Right lobe of liver (tissue), 6 donors: ENCODE results near the gene SACM1L. TPM values are rescaled to one million over a fixed set of nuclear protein-coding genes. Genes with fewer than 3 reads are reported as not detected.

Experiments used
- ATAC-seq, 4 donors: fragments of 200-7000 bp; cut with Tn5 transposase; one replicate each; pipeline ENCODE4 v1.9.1; 2020; ENCODE audit warnings: mild to moderate bottlenecking in 4 of 4, moderate library complexity in 4 of 4
- DNase-seq, 3 donors: peaks; one replicate each; pipeline ENCODE4 v3.0.0-alpha.2; 2020
- H3K27ac ChIP-seq, 3 donors: fragments of 200-600 bp; one replicate each; pipeline ENCODE4 v1.8.0; 2022
- H3K27me3 ChIP-seq, 2 donors: fragments of 200-600 bp; one replicate each; pipeline ENCODE4 v1.8.0; 2022
- H3K36me3 ChIP-seq, 4 donors: fragments of 200-600 bp; sonication (generic) in 1 of 4; one replicate each; pipeline versions ENCODE4 v1.5.1 to v1.8.0; 2017 to 2022; ENCODE audit warnings: control low read depth in 1 of 4
- H3K4me1 ChIP-seq, 4 donors: fragments of 200-600 bp; sonication (generic) in 1 of 4; one replicate each; pipeline versions ENCODE4 v1.5.1 to v1.8.0; 2017 to 2022; ENCODE audit warnings: control low read depth in 1 of 4
- H3K4me3 ChIP-seq, 3 donors: fragments of 200-600 bp; one replicate each; pipeline ENCODE4 v1.8.0; 2022
- H3K9me3 ChIP-seq, 4 donors: fragments of 200-600 bp; sonication (generic) in 1 of 4; one replicate each; pipeline versions ENCODE4 v1.5.1 to v1.8.0; 2017 to 2022; ENCODE audit warnings: control low read depth in 1 of 4
- POLR2A ChIP-seq: fragments of 450-650 bp; IDR thresholded peaks from one replicate; pipeline ENCODE4 v1.6.1; 2017; ENCODE audit warnings: antibody characterized with exemption, mild to moderate bottlenecking
- WGBS: methylation state at CpG from one replicate; pipeline ENCODE4 v1.1.6; 2018; ENCODE audit warnings: low coverage, low lambda C conversion rate; ENCODE audit not compliant: insufficient coverage; ENCODE audit errors: missing lambda C conversion rate; 5-methylcytosine and 5-hydroxymethylcytosine counted together
- intact Hi-C, 2 donors: fragments of 100-400 bp; cut with DNase I; formaldehyde crosslinking; loops; one replicate each; pipeline versions ENCODE4 v1.11.2 to v1.14.1; 2022
- total RNA-seq, 6 experiments: library from RNA; depleted of rRNA in 2 of 6; stranded (reverse); fragments of >200 nt in 2 of 6; fragmentation: NEBNext Ultra II Directional in 3 of 6; extraction: Animal tissue kit (Norgen Biotek cat#: 25700) in 3 of 6; gene quantifications; one replicate each; pipeline versions ENCODE4 v1.1.0 to v1.2.4, GENCODE V29; 2016 to 2023
- TF ChIP-seq, protein P1 (sequence below), 4 donors: fragments of 200-600 bp in 3 of 4; fragments of 450-650 bp in 1 of 4; IDR thresholded peaks; one replicate each; pipeline versions ENCODE4 v1.5.1 to v1.8.0; 2016 to 2022; ENCODE audit warnings: antibody characterized with exemption in 4 of 4, mild to moderate bottlenecking in 2 of 4
- donor health status: DM: no; HTN: yes; CAD: no.
- donor health status: DM: no; HTN: no; CAD: no.
- donor health status: DM: no; HTN: no; CAD: no.
- donor health status: DM: no; HTN: yes; CAD: no.
- donor health status: DM: no; HTN: yes; CAD: no.

SACM1L gene
- total RNA-seq, 6 experiments from 2014 or later, result 16.8 to 23.9 (median 21.5) TPM

DNA sequence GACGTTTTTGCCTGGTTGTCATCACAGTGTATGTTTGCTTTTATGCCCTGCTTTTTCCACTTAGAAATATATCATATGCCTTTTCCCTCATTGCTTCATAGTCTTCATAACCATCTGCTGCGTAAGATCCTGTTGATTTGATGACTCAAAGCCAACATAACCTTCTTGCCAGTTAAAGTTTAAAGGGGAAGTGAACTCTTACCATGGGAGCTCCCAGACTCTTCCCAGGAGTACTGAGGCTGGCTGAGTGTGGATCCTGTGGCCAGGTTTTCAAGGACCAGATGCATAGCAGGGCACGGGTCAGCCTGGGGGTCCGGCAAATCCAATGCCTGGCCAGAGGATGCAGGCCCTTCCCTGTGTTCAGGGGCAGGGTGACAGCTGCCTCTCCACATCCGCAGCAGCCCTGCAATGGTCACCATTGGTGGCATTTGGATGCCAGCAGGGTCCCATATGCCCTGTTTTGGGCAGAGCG lies 42.0 kb upstream of the SACM1L start:
- 4% methylated on average over 2 of the region's 6 CpGs for WGBS
- Histone ChIP-seq H3K4me1 (peaks cover 0 to 53% (median 25%) of the 10 kb centered on the region in 4 donors), H3K4me3 (no peak overlapping the region), H3K27ac (peak overlapping the region; percentile 66 to 92 (median 76)), H3K27me3 (no peaks in the 10 kb centered on the region), H3K9me3 (no peaks in the 10 kb centered on the region), H3K36me3 (no peaks in the 10 kb centered on the region)
- TF ChIP-seq, protein P1, sequence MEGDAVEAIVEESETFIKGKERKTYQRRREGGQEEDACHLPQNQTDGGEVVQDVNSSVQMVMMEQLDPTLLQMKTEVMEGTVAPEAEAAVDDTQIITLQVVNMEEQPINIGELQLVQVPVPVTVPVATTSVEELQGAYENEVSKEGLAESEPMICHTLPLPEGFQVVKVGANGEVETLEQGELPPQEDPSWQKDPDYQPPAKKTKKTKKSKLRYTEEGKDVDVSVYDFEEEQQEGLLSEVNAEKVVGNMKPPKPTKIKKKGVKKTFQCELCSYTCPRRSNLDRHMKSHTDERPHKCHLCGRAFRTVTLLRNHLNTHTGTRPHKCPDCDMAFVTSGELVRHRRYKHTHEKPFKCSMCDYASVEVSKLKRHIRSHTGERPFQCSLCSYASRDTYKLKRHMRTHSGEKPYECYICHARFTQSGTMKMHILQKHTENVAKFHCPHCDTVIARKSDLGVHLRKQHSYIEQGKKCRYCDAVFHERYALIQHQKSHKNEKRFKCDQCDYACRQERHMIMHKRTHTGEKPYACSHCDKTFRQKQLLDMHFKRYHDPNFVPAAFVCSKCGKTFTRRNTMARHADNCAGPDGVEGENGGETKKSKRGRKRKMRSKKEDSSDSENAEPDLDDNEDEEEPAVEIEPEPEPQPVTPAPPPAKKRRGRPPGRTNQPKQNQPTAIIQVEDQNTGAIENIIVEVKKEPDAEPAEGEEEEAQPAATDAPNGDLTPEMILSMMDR (IDR thresholded peaks at IDR 0.05), result no peak
- peak; percentile 46 for TF ChIP-seq POLR2A
- intact Hi-C loops, result no loop called here
- ATAC-seq (peak; percentile 78 to 83 (median 78)), DNase-seq (no peak)

DNA sequence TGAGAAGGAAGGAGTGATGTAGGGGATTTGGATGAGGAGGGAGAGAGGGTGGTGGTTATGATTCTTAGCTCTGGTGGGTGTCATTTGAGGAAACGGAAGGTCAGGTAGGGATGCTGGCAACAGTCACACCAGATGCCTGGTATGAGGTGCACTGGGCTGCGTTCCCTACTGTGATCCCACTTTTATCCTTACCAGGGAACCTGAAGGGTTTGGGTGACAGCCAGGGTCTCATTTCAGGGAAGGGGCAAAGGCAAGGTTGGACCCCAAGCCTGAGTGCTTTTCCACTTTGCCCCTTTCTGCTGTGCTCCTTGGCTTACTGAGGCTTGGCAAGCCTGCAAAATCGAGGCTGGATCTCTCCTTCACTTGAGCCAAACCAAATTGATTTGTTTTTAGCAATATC lies 36.0 kb upstream of the SACM1L start:
- Histone ChIP-seq H3K9me3 (no peaks in the 10 kb centered on the region), H3K27ac (no peak overlapping the region), H3K4me3 (no peak overlapping the region), H3K27me3 (no peaks in the 10 kb centered on the region), H3K4me1 (peaks cover 0 to 24% (median 10%) of the 10 kb centered on the region in 4 donors), H3K36me3 (no peaks in the 10 kb centered on the region)
- TF ChIP-seq, protein P1 (IDR thresholded peaks at IDR 0.05), result no peak
- TF ChIP-seq POLR2A, result no peak
- DNase-seq, result no peak
- ATAC-seq, result no peak
- WGBS, result 40% methylated on average over 1 of the region's 3 CpGs
- intact Hi-C loops, result no loop called here

DNA sequence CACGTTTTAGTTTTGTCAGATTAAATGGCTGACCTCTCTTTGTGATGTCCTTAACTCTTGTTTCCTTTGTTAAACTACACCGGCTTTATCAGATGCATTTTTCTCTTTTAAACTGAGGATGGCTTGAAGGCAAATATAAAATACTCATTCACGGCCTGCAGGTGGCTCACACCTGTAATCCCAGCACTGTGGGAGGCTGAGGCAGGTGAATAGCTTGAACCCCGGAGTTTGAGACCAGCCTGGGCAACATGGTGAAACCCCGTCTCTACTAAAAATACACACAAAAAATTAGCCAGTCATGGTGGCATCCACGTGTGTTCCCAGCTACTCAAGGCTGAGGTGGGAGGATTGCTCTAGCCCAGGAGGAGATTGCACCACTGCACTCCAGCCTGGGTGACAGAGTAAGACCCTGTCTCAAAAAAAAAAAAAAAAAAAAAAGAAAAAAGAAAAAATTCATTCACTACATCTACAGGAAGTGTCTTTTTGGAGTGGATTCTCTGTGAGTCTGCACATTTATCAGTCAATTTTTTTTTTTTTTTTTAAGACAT lies 34.7 kb upstream of the SACM1L start:
- intact Hi-C loops, result no loop called here
- H3K4me3 ChIP-seq, result no peak overlapping the region
- ATAC-seq, result no peak
- peak overlapping the region in 1 of 3 donors; percentile 52 for H3K27ac ChIP-seq
- no peaks in the 10 kb centered on the region for H3K27me3 ChIP-seq
- H3K4me1 ChIP-seq, result peaks cover 0 to 29% (median 14%) of the 10 kb centered on the region in 4 donors
- WGBS, result 26% methylated on average over 5 of the region's 6 CpGs
- TF ChIP-seq, protein P1 (IDR thresholded peaks at IDR 0.05), result peak in 1 of 4 donors; percentile 5
- no peak for TF ChIP-seq POLR2A
- no peaks in the 10 kb centered on the region for H3K9me3 ChIP-seq
- no peak for DNase-seq
- H3K36me3 ChIP-seq, result no peaks in the 10 kb centered on the region

DNA sequence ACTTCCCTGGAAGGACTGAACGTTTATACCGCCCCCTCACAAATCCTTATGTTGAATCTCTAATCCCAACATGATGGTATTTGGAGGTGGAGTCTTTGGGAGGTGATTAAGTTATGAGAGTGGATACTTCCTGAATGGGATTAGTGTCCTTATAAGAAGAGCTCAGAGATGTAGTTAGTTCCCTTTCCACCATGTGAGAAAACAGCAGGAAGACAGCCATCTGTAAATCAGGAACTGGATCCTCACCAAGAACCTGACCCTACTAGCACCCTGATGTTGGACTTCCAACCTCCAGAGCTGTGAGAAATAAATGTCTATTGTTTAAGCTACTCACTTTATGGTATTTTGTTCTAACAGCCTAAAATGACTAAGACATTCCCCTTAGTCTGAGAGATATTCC lies 33.3 kb upstream of the SACM1L start:
- no peak overlapping the region for H3K27ac ChIP-seq
- H3K36me3 ChIP-seq, result no peaks in the 10 kb centered on the region
- H3K4me1 ChIP-seq, result peaks cover 0 to 41% (median 19%) of the 10 kb centered on the region in 4 donors
- no peak for DNase-seq
- H3K4me3 ChIP-seq, result no peak overlapping the region
- TF ChIP-seq, protein P1 (IDR thresholded peaks at IDR 0.05), result no peak
- intact Hi-C loops, result loop anchor here in 1 of 2 donors (5.0 kb wide), 1 partner anchor 64 kb away; the partner anchor contains the start of gene LIMD1
- H3K9me3 ChIP-seq, result no peaks in the 10 kb centered on the region
- no peaks in the 10 kb centered on the region for H3K27me3 ChIP-seq
- peak in 1 of 4 donors; percentile 2 for ATAC-seq
- WGBS, result 51% methylated on average over 2 of the region's 2 CpGs
